GM11168 (cell line): ENCODE results near the gene NPY4R2.
"Not testable (repeated sequence)": the region's sequence is repeated elsewhere in the genome, so short reads cannot be mapped to it uniquely, and the experiment has no call there.

Experiments used
- in situ Hi-C: fragments of 300-500 bp; cut with MboI; formaldehyde crosslinking; loops from one replicate; pipeline ENCODE4 v1.12.0; 2022; ENCODE audit warnings: low sequenced_read_pairs; ENCODE audit not compliant: unreplicated experiment

The NPY4R2 gene

DNA sequence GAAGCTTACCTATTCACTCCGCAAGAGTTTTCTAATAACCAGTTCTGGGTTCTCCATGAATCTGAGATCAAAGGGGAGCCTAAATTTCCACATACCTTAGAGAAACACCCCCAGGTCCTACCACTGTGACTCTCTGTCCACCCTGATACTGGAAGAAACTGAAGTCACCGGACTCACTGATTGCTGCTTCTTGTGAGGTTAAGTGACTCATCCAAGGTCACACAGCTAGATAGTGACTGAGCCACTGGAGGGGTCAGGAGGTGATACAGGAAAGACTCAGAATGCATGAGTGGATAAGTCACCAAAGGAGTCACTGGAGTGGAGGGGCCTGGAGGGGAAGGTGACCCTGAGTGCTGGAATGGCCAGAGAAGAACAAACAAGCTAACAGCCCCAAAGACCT, 9.8 kb downstream of the NPY4R2 start:
- in situ Hi-C loops: not testable (repeated sequence)

DNA sequence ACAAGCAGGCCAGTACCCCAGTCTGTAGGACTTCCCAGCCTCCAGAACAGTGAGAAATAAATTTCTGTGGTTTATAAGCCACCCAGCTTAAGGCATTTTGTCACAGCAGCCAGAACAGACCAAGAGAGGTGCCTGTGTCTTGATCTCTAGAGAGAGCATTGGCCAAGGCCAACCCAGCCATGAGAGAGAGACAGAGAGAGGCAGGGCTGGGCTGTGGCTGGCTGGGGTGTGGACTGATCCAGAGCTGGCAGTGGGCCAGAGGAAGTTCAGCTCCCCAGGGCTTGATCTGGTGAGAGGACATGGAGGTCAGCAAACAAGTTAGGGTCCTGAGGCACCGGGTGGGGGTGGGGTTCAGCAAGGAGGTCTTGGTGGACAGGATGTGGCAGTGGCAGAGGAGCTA, 14.4 kb downstream of the NPY4R2 start:
- in situ Hi-C loops: not testable (repeated sequence)

DNA sequence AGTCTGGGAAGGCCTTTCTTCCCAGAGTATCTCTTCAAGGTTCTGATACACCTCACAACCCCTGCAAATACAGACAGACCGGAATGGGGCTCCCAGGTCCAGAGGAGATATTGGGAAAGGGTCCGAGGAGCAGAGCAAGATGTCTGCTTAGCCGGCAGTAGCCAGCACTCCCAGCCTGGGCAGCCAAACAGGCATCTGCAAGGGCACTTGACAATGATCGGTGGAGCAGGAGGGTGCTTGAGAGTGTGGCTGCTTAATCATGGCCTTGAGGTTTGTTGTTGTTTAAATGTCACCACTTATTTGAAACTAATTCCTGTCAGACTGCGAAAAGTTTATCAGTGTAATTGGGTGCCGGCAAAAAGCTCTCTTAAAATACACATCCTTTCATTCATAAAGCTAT, 15.0 kb downstream of the NPY4R2 start:
- in situ Hi-C loops: not testable (repeated sequence)

DNA sequence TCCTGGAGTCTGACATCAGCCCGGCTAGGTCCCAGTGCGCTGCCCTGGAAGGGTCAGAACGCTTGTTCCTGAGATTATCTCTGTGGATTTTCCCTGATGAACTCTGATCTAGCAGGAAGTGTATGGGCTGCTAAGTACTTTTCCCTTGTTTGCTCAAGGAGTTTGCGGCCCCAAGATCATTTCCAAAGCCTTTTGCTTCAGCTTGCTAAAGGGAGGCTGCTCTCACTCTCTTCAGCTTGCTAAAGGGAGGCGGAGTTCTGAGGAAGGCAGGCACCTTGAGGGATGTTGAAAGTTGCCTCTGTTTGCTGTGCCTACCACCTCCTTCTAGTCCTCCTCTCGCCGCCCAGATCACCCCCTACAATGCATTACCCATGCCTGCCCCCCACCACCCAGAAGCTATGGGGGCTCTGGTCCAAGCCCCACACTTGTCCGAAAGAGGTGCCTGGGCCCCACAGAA, 18.3 kb downstream of the NPY4R2 start:
- in situ Hi-C loops: not testable (repeated sequence)

DNA sequence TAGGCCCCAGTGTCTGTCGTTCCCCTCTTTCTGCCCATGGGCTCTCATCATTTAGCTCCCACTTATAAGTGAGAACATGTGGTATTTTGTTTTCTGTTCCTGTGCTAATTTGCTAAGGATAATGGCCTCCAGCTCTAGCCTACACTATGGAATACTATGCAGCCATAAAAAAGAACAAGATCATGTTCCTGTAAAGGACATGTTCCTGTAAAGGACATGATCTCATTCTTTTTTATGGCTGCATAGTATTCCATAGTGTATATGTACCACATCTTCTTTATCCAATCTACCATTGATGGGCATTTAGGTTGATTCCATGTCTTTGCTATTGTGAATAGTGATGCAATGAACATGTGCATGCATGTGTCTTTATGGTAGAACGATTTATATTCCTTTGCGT, 19.2 kb downstream of the NPY4R2 start:
- in situ Hi-C loops: not testable (repeated sequence)

DNA sequence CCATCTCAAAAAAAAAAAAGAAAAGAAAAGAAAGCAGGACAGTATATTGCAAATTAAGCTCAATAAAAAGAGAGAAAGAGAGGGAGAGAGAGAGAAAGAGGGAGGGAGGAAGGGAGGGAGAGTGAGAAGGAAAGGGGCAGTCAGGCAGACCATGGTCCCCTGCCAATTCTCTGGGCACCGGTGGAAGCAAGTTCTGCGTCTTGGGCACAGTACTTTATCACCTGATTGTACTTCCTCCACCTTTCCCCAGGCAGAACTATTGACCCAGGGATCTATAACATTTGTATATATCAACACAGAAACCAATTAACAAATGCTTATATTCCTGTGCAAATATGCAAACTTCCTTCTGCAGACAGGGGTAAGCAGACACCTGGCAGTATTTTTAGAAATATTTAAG, 22.4 kb downstream of the NPY4R2 start:
- in situ Hi-C loops: not testable (repeated sequence)

DNA sequence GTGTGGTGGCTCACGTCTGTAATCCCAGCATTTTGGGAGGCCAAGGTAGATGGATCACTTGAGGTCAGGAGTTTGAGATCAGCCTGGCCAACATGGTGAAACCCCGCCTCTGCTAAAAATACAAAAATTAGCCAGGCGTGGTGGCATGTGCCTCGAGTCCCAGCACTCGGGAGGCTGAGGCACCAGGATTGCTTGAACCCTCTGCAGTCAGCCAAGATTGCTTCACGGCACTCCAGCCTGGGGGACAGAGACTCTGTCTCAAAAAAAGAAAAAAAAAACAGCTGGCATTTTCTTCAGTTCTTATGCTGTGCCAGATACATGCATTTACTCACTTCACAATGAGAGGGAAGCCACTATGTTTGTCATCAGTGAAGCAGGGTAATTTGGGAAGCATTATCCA, 22.9 kb downstream of the NPY4R2 start:
- in situ Hi-C loops: not testable (repeated sequence)

DNA sequence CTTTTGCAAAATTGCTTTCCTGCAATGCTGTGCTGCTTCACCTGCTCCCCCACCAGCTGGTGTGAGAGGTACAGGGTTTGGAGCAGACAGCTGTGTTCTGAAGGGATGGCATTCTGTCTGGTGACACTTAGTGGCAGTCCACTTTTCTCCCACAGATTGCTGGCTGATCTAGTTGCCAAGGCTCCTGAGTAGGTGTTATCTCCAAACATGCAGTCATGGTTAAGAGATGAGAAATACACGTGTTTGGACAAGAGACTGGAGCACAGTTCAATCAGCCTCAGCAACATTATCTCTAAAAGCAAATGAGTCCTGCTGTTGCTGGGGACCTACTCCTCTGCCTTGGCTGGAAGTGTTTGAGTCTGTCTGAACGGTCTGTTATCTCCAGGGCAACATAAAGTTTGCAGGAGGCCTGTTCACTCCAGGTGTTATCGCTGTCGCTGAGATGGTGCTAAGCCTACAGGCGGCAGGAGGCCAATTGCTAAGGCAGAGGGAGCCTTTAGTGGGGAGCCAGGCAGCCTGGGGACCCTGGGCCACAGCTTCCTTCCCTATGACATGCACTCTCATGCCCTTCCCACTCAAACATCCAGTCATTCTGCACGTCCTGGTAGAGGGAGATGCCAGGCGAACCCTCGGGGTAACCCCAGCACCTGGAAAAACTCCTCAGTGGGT, 24.0 kb downstream of the NPY4R2 start:
- in situ Hi-C loops: not testable (repeated sequence)

DNA sequence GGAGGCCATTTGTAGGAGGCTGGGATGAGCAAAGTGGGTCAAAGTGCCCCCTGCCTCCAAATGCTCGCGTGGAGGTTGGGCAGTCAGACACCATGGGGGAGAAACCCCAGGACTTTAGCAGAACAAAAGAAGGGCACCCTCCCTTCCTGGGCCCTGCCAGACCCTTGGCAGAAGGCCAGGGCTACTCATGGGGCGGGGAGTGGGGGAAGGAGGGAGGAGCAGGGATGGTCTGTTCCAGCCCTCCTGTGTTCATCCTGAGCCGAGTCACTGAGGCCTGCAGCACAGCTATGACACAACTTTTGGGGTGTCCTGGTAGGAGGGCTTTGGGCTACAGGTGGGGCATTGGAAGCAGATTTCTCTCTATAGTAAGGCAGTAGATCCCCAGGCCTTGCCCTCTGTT, 24.9 kb downstream of the NPY4R2 start:
- in situ Hi-C loops: not testable (repeated sequence)

DNA sequence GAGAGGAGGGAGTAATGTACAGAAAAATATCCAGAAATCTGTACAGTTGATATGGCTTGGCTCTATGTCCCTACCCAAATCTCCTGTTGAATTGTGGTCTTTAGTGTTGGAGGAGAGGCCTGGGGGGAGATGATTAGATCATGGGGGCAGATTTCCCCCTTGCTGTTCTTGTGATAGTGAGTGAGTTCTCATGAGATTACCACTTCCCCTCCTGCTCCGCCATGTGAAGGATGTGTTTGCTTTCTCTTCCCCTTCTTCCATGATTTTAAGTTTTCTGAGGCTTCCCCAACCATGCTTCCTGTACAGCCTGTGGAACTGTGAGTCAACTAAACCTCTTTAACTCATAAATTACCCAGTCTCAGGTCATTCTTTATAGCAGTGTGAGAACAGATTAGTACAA, 29.0 kb downstream of the NPY4R2 start:
- in situ Hi-C loops: loop anchor here (5.0 kb wide), 1 partner anchor 1510 kb away; no protein-coding TSS in a partner anchor

DNA sequence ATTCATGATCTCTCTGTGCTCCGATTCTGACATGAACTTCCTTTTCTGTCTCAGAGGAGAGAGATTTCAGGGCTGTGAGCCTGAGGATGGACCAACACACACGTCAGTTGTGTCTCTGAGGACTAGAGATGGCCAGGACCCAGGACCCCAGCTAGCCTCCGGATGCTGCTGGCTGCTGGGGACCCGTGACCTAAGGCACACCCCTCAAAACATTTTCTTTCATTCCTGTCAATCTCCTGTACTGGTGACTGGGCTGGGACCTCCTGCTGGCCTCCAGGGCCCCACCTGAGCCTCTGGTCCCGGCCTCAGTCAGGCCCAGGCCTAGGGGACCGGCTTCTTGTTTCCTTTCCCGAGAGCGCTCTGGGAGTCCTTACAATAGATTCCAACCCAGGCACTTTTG, 38.7 kb downstream of the NPY4R2 start:
- in situ Hi-C loops: not testable (repeated sequence)

DNA sequence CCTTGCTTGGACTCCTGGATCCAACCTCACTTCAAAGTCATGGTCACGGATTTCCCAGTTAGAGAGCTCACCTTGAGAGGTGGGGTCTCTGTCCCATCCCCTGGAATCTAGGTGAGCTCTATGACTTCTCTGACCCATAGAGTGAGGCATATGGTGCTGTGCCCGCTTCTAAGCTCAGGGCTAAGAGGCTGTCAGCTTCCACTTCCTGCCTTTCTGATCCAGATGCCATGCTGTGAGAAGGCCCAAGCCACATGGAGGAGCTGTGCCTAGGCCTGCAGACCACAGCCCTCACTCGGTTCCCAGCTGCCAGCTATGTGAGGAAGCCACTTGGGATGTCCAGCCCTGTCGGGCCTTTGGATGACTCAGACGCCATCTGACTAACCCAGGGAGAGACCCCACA, 41.2 kb downstream of the NPY4R2 start:
- in situ Hi-C loops: not testable (repeated sequence)

DNA sequence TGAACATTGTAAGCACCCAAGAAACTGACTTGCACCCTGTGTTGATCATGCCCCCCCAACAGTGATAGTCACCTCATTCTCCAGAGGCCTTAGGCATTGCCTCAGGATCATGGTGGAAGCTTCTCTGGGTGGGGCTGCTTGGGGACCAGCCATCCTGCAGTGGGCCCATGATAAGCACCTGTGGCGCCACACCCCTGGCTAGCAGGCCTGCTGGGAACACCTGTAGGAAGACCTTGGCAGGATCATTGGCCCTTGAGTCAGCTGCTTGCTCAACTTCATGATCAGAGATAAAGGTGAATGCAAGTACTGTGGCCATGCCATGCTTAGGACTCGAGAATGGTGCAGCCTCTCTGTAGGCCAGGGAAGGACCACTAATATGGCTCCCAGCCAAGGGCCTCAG, 42.2 kb downstream of the NPY4R2 start:
- in situ Hi-C loops: not testable (repeated sequence)

DNA sequence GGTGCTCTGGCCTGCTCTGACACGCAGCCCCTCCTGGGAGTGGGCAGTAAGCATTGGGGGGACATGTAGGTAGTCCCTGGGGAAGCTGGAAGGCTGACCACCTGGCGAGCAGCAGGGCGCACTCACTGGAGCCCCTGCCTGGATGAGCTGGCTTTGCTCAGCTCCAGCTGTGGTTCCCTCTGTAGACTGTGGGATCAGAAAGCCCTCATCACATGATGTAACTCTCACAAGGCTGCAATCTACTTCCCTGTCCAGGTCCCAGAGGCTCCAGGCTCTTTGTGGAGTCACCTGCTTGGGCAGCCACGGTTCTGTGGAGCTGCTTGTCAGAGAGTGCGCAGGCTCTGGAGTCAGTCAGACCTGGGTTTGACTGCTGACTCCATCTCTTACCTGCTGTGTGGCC, 44.3 kb downstream of the NPY4R2 start:
- in situ Hi-C loops: not testable (repeated sequence)

DNA sequence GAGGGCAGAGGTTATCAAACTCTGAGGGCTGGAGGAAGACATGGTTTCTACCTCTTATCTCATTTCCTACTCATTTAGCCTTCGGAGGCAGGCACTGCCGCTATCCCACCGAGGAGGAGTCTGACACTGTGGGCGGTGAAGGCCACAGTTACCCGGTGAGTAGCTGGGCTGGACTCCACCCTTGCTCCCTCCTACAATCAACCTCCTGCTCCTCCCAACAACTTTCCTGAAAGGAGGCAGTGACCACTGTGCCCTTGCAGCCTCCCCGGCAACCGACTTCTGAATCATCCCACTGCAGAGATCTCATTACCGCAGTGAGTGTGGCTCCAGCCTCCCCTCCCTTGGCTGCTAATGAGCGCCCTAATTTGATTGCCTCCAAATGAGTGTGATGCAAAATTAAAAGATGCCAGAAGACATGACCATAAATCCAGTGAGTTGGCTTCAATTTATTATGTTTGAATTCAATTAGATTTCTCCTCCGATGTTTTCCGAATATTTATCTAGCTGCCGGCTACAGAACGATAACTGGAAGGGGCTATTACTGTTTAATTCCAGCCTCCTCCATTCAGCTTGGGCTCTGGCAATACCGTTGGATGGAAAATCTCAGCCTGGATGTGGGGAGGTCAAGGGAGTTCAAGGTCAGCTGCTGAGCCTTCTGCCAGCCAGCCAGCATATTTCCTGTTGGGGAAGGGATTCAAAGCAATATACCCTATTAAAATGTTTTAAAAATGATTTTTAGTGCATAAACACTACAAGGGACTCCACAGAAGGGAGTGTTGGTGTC, 46.0 kb downstream of the NPY4R2 start:
- in situ Hi-C loops: loop anchor here (5.0 kb wide), 1 partner anchor 1547 kb away; no protein-coding TSS in a partner anchor

DNA sequence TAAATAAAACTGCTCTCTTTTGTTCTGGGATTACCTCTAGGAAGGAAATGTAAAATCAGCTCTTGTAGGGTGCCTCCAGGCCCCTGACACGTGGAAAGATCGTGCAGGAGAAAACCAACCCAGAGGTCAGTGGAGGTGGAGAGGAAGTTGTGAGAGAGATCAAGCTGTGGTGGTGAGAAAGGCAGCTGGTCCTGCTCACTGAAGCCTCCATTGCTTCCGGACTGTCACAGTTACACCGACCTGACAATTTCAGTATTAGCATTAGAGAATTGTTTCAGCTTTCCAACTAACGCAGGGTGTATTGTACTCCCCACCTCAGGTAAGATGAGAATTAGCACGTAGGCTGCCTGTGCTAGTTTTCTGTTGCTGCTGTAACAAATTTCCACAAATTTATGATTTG, 50.5 kb downstream of the NPY4R2 start:
- in situ Hi-C loops: loop anchor here (5.0 kb wide), 1 partner anchor 1552 kb away; no protein-coding TSS in a partner anchor

DNA sequence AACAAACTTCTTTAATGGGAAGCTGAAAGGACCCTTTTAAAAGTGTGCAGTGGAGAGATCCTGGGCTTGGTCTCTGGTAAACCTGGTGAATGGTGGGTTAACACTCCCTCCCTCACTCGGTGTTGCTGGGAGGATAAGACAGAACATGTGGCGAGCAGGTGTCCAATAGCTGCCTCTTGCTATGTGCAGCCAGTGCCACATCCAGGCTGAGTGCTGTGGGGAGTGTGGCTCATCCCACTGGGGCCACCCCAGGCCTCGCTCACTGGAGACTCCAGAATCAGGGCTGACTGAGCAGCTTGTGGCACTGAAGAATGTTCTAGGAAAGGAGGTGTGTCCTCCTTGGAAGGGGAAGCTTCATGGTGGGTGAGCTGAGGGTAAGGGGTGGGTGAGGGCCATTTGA, 51.6 kb downstream of the NPY4R2 start:
- in situ Hi-C loops: not testable (repeated sequence)

DNA sequence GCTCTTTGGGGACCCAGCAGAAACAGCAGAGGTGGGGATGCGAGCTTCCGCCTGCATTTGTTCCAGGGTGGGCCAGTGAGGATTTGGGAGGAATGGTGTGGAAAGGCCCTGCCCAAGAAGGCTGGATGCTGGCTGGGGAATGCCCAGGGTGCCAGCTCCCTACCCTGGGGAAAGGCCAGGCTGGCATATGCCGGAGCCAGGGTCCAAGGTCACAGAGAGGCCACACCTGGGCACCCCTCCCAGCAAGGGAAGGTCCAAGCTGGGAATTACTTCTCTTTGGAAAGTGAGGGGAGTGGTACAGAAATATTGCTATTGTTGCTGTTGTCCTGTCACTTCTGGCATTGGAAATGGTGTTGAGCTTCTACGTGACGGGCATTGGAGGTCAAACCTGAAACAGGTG, 53.1 kb downstream of the NPY4R2 start:
- in situ Hi-C loops: not testable (repeated sequence)

DNA sequence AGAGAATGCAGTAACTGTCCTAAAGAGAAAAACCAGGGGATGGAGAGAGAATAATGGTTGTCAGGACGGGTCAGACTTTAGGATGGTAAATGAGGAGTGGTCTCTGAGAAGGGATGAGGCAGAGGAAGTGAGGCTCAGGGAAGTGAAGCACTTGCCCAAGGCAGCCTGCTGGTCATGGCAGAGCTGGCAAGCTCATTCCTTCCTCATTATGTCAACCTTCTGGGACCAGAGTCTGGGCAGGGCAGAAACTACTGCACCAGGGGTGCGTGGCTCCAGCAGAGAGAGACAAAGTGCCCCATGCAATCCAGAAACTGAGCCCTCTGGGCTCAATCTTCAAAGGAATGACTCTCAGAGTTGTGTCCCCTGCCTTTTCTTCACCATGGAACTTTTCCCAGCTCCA, 53.6 kb downstream of the NPY4R2 start:
- in situ Hi-C loops: not testable (repeated sequence)
